A549 (cell line): Measurements from ENCODE around the gene KCNQ2. TPM values are rescaled to one million over a fixed set of nuclear protein-coding genes. Genes with fewer than 3 reads are reported as not detected.

ENCODE experiments used
- ATAC-seq, 2 experiments: fragments of 200-7000 bp in 1 of 2; fragments of >200 bp in 1 of 2; cut with Nextera tagmentation in 1 of 2; cut with Tn5 transposase in 1 of 2; 3 replicates each; pipeline versions ENCODE4 v1.8.0 to v1.9.1; 2018 to 2020; ENCODE audit warnings: mild to moderate bottlenecking in 1 of 2, moderate library complexity in 1 of 2
- CTCF ChIA-PET: fragments of 300-600 bp; sonication (Branson Sonifier 250); formaldehyde crosslinking; extraction: SDS; loops from one replicate; lab custom pipeline; 2021; ENCODE audit warnings: antibody characterized with exemption, inconsistent platforms; lab: Yijun Ruan, JAX
- POLR2A ChIA-PET: fragments of 350-600 bp; formaldehyde crosslinking; extraction: SDS; loops from one replicate; lab custom pipeline; 2021; ENCODE audit warnings: antibody characterized with exemption, inconsistent platforms; lab: Yijun Ruan, JAX
- DNase-seq, 2 experiments: peaks; one replicate each; pipeline versions ENCODE4 v3.0.0 to v3.0.0-alpha.2; 2011 to 2016; ENCODE audit warnings: low read depth in 1 of 2, low spot score in 1 of 2
- FAIRE-seq: peaks from 2 replicates; lab custom pipeline; 2011; peaks lifted over from hg19 to GRCh38; lab: Jason Lieb, UNC
- H3K27ac ChIP-seq, 2 experiments: fragments of >200 bp; sonication (Bioruptor Twin); formaldehyde crosslinking; 3 replicates each; pipeline ENCODE4 v1.5.1; 2016 to 2017
- H3K4me1 ChIP-seq: fragments of >200 bp; sonication (Bioruptor Twin); formaldehyde crosslinking; 3 replicates; pipeline ENCODE4 v1.6.1; 2016
- H3K4me2 ChIP-seq: fragments of >200 bp; sonication (Bioruptor Twin); formaldehyde crosslinking; 3 replicates; pipeline ENCODE4 v1.6.1; 2016
- H3K4me3 ChIP-seq: fragments of >200 bp; sonication (Bioruptor Twin); formaldehyde crosslinking; 3 replicates; pipeline ENCODE4 v1.5.1; 2016
- H3K9me3 ChIP-seq: fragments of >200 bp; sonication (Bioruptor Twin); formaldehyde crosslinking; 3 replicates; pipeline ENCODE4 v1.6.1; 2016
- CBX2 ChIP-seq: fragments of 200-600 bp; sonication (generic); IDR thresholded peaks from 2 replicates; pipeline ENCODE4 v1.6.1; 2016; ENCODE audit warnings: low read depth, mild to moderate bottlenecking, borderline replicate concordance
- CEBPB ChIP-seq, 2 experiments: fragments of >200 bp in 1 of 2; sonication (Bioruptor Twin) in 1 of 2; formaldehyde crosslinking in 1 of 2; IDR thresholded peaks; 2 replicates each; pipeline ENCODE4 v1.6.1; 2012 to 2016
- E2F6 ChIP-seq: IDR thresholded peaks from 2 replicates; pipeline ENCODE4 v1.6.1; 2012; ENCODE audit warnings: low read depth, borderline replicate concordance
- EHMT2 ChIP-seq: fragments of 200-600 bp; sonication (generic); IDR thresholded peaks from 2 replicates; pipeline ENCODE4 v1.6.1; 2016; ENCODE audit warnings: antibody characterized with exemption, low read depth, mild to moderate bottlenecking, moderate library complexity
- EP300 ChIP-seq, 2 experiments: fragments of >200 bp; sonication (Bioruptor Twin); formaldehyde crosslinking; IDR thresholded peaks; 2 replicates in 1 of 2; 3 replicates in 1 of 2; pipeline ENCODE4 v1.6.1; 2016 to 2017
- ESRRA ChIP-seq: fragments of 150-350 bp; IDR thresholded peaks from 2 replicates; pipeline ENCODE4 v1.6.1; 2014; ENCODE audit warnings: mild to moderate bottlenecking, low read length, borderline replicate concordance
- FOXS1 ChIP-seq: fragments of 250-450 bp; sonication (Bioruptor Pico); IDR thresholded peaks from 2 replicates; pipeline ENCODE4 v1.5.0; 2020; ENCODE audit warnings: mild to moderate bottlenecking, moderate library complexity
- GATA3 ChIP-seq: IDR thresholded peaks from 2 replicates; pipeline ENCODE4 v1.6.1; 2012; ENCODE audit warnings: borderline replicate concordance
- JUN ChIP-seq, 2 experiments: fragments of >200 bp; sonication (Bioruptor Twin); formaldehyde crosslinking; IDR thresholded peaks; 2 replicates in 1 of 2; 3 replicates in 1 of 2; pipeline ENCODE4 v1.6.1; 2016 to 2017
- KDM1A ChIP-seq: fragments of 200-600 bp; sonication (generic); IDR thresholded peaks from 2 replicates; pipeline ENCODE4 v1.6.1; 2016; ENCODE audit warnings: low read depth, mild to moderate bottlenecking
- MAFK ChIP-seq: fragments of 450-650 bp; IDR thresholded peaks from 2 replicates; pipeline ENCODE4 v1.6.1; 2014; ENCODE audit not compliant: partially characterized antibody
- MYC ChIP-seq: IDR thresholded peaks from 2 replicates; pipeline ENCODE4 v1.6.1; 2012; ENCODE audit warnings: mild to moderate bottlenecking, inconsistent platforms, low read length, improper control_type of control experiment, borderline replicate concordance
- PHF8 ChIP-seq: fragments of 200-600 bp; sonication (generic); IDR thresholded peaks from 2 replicates; pipeline ENCODE4 v1.6.1; 2016; ENCODE audit warnings: low read depth, mild to moderate bottlenecking, antibody characterized with exemption, moderate library complexity, borderline replicate concordance
- POLR2AphosphoS2 ChIP-seq: conservative IDR thresholded peaks from 2 replicates; pipeline ENCODE4 v1.6.1; 2012; ENCODE audit warnings: low read length, improper control_type of control experiment, inconsistent platforms
- RCOR1 ChIP-seq: fragments of 150-350 bp; IDR thresholded peaks from 2 replicates; pipeline ENCODE4 v1.6.1; 2014; ENCODE audit warnings: antibody characterized with exemption, low read length, low read depth
- REST ChIP-seq: fragments of 200-600 bp; sonication (generic); IDR thresholded peaks from 2 replicates; pipeline ENCODE4 v1.6.1; 2016; ENCODE audit warnings: antibody characterized with exemption, mild to moderate bottlenecking, moderate library complexity
- RNF2 ChIP-seq: fragments of 200-600 bp; sonication (generic); IDR thresholded peaks from 2 replicates; pipeline ENCODE4 v1.6.1; 2016; ENCODE audit warnings: low read depth, mild to moderate bottlenecking, antibody characterized with exemption, moderate library complexity, borderline replicate concordance
- SMC3 ChIP-seq: fragments of >200 bp; sonication (Bioruptor Twin); formaldehyde crosslinking; IDR thresholded peaks from 3 replicates; pipeline ENCODE4 v1.6.1; 2018; ENCODE audit warnings: inconsistent platforms
- SREBF2 ChIP-seq: fragments of 450-650 bp; IDR thresholded peaks from 2 replicates; pipeline ENCODE4 v1.6.1; 2014; ENCODE audit warnings: mild to moderate bottlenecking, moderate library complexity
- TP53 ChIP-seq: fragments of 250-450 bp; sonication (Bioruptor Pico); IDR thresholded peaks from 2 replicates; pipeline ENCODE4 v1.5.0; 2021; ENCODE audit warnings: mild to moderate bottlenecking, moderate library complexity
- ZC3H11A ChIP-seq: fragments of 450-650 bp; IDR thresholded peaks from 2 replicates; pipeline ENCODE4 v1.6.1; 2014; ENCODE audit warnings: antibody characterized with exemption, mild to moderate bottlenecking
- WGBS: methylation state at CpG from one replicate; pipeline ENCODE4 v1.1.6; 2017; ENCODE audit errors: missing lambda C conversion rate; 5-methylcytosine and 5-hydroxymethylcytosine counted together
- polyA plus RNA-seq, 4 experiments: library from polyadenylated mRNA; depleted of rRNA in 3 of 4; stranded (reverse); fragments of >200 nt; fragmentation: RNase III in 1 of 4; extraction: RNeasy Plus Mini Kit Qiagen cat#74134 plus additional on column Dnase treatment in 1 of 4; gene quantifications; 2 replicates in 3 of 4; 3 replicates in 1 of 4; pipeline ENCODE4 v1.2.3, GENCODE V29; 2011 to 2017
- TF ChIP-seq, protein P1 (sequence below): fragments of 250-450 bp; sonication (Bioruptor Pico); IDR thresholded peaks from 2 replicates; pipeline ENCODE4 v1.5.0; 2020; ENCODE audit warnings: low read depth, mild to moderate bottlenecking, moderate library complexity
- TF ChIP-seq, protein P2 (sequence below): IDR thresholded peaks from 2 replicates; pipeline ENCODE4 v1.6.1; 2012

Gene KCNQ2
- polyA plus RNA-seq, 2 of the 4 experiments (the other 2 are of a cell fraction) = 0.14 to 0.36 TPM

- CTCF ChIA-PET = no interaction called here
- no peak for TF ChIP-seq SMC3
- TF ChIP-seq MYC = no peak
- no peak for TF ChIP-seq CEBPB (IDR thresholded peaks at IDR 0.05)
- TF ChIP-seq REST = no peak
- no peak for TF ChIP-seq RCOR1
- no peak for TF ChIP-seq E2F6
- TF ChIP-seq RNF2 = no peak
- TF ChIP-seq JUN (IDR thresholded peaks at IDR 0.05) = no peak
- TF ChIP-seq ZC3H11A = no peak
- TF ChIP-seq EHMT2 = no peak
- TF ChIP-seq SREBF2 = no peak
- TF ChIP-seq TP53 (CRISPR knock-in tag) = no peak
- TF ChIP-seq, protein P1, sequence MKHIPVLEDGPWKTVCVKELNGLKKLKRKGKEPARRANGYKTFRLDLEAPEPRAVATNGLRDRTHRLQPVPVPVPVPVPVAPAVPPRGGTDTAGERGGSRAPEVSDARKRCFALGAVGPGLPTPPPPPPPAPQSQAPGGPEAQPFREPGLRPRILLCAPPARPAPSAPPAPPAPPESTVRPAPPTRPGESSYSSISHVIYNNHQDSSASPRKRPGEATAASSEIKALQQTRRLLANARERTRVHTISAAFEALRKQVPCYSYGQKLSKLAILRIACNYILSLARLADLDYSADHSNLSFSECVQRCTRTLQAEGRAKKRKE = no peak
- no peak for TF ChIP-seq FOXS1 (CRISPR knock-in tag)
- no peak for TF ChIP-seq POLR2AphosphoS2
- no peak for TF ChIP-seq KDM1A
- TF ChIP-seq EP300 (IDR thresholded peaks at IDR 0.05) = no peak
- no peak for TF ChIP-seq GATA3
- no peak for TF ChIP-seq ESRRA
- FAIRE-seq (no peak), DNase-seq (no peak), ATAC-seq (no peak)
- no peak overlapping the region for H3K27ac ChIP-seq
- H3K4me2 ChIP-seq = no peak overlapping the region
- H3K4me1 ChIP-seq = no peaks in the 10 kb centered on the region
- POLR2A ChIA-PET = no interaction called here
- H3K9me3 ChIP-seq = no peaks in the 10 kb centered on the region
- WGBS = 73% methylated on average over 19 of the region's 33 CpGs
- no peak overlapping the region for H3K4me3 ChIP-seq
These were observed 58.3 kb downstream of the KCNQ2 start for GRCh38 chr20:63413963-63414684.

GRCh38 chr20:63413323-63413722 lies 59.1 kb downstream of the KCNQ2 start:
- Histone ChIP-seq H3K27ac (no peak overlapping the region), H3K4me1 (no peaks in the 10 kb centered on the region), H3K4me3 (no peak overlapping the region), H3K9me3 (no peaks in the 10 kb centered on the region), H3K4me2 (no peak overlapping the region)
- DNase-seq = no peak
- 56% methylated on average over 16 of the region's 18 CpGs for WGBS
- CTCF ChIA-PET = no interaction called here
- ATAC-seq = no peak
- FAIRE-seq = no peak
- POLR2A ChIA-PET = no interaction called here
- TF ChIP-seq, protein P2, sequence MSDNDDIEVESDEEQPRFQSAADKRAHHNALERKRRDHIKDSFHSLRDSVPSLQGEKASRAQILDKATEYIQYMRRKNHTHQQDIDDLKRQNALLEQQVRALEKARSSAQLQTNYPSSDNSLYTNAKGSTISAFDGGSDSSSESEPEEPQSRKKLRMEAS = no peak
- no peak for TF ChIP-seq MAFK
- TF ChIP-seq CBX2 = no peak
- TF ChIP-seq PHF8 = no peak
- TF ChIP-seq, all 56 proteins: peak for 0
